Measurements from ENCODE around the gene SAG.

Gene SAG

DNA sequence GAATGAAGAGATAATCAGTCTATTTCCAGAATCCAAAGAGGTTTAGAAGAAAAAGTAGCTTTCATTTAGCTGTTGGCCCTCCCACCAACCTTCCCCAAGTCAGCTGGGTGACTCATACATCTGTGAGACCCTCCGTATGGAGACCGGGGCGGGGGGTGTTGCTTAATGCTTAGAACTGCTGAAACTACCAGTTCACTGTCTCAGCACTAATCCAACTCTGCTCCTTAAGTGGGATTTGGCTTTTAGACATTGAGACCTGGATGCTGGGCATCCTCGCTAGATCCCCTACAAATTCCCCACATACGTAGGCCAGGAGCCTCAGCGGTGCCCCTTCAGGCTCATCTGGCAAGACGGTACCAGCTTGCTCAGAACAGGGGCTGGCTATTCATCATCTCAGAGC, at the start of gene SAG:
TSS of gene SAG (plus strand) at position 252 of the 400 bp plus-strand sequence. CDS start 1,374 bp downstream, outside the sequence.
- no peak for DNase-seq (ENCODE audit: low read depth)

DNA sequence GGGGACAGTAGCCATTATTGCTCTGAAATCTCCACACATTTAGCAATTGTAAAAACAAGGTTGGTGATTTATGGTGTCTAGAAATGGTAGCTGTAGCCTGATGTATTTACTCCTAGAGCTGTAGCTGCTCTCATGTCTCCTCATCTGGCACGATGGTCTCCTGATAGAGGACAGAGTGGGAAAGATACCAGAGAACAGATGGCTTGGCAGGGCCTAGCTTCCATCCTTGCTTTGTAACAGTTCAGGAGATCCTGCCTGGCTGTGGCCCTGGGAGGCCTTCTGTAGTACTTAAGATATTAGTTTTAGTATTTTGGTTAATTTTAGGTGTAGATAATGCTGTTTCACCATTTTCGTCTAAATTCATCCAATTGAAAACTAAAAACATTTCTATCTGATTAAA, 49.4 kb upstream of the SAG start:
- no peak for DNase-seq (ENCODE audit: low read depth)

DNA sequence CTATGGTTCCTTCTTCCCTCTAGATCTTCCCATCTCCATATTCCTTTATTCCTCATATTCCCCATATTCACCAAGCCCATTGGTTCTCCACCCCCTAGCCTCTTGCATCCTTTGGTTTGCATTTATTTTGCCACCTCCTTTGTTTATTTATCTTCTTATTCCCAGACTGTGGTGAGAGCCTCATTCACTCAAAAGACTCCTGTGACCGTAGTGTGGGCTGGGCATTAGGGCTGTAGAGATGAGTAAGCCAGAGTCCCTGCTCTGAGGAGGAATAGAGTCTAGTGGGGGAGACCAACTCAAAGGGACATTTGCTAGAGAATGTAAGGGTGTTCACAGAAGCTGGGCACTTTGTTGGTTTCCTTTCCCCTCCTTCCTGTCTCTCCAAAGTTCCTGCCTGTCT, 47.9 kb upstream of the SAG start:
- no peak for DNase-seq (ENCODE audit: low read depth)

DNA sequence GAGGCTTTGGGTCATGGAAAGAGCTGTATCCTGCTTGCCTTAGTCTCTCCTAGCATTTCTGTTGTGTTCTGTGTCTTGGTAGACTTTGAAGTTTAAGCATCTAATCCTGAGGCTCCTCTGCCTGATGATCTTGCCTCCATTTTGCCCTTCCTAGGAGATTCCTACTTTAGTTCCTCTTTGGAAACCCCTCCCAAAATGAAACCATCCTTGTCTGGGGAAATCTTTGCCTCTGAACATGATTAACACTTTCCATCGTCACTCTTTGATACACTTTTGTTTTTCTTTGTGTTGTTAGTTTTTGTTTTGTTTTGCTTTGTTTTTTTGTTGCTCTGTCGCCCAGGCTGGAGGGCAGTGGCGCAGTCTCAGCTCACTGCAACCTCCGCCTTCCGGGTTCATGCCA, 47.0 kb upstream of the SAG start:
- DNase-seq (ENCODE audit: low read depth) = no peak

DNA sequence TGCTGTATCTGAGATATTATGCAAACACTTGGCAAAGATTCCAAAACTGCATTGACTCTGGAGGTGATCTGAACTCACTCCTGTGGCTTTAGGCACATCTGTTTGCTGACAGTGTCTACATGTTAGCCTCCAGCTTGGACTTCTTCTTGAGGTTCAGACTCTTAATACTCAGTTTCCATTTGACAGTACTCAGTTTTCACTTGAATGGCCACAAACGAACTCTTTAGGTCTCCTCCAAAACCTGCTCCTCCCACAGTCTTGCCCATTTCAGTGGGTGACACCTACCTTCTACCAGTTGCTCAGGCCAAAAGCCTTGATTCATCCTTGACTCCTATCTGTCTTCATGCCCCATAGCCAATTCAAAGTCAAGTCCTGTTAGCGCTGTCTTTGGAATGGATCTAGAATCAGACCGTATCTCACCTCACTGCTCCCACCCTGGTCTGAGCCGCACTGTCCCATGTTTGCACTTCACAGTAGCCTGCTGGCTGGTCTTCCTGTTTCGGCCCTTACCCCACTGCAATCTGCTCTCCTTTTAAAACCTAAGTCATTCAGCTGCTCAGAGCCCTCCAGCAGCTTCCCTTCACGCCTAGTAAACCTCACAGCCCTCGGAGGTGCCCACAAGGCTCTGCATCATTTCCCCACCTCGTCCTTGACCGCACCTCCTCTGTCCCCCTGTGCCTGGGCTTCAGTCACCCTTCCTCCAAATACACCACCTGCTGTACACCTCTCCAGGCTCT, 45.6 kb upstream of the SAG start:
- no peak for DNase-seq (ENCODE audit: low read depth)

DNA sequence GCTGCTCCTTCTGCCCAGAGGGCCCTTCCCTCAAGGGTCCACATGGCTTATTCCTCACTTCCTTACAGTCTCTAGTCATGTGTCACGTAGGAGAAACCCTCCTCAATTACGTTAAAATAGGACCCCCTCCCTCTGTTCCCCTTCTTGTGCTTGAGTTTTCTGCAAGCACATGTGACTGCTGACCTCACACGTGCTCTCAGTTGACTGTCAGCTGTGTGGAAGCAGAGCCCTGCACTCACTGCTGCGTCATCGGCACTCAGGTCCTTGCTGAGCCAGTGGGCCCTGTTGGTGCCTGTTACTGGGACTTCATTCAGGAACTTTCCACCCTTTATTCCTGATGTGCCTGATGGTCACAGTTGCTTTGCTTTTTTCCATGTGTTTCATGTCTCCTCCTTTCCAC, 45.1 kb upstream of the SAG start:
- DNase-seq (ENCODE audit: low read depth) = no peak

DNA sequence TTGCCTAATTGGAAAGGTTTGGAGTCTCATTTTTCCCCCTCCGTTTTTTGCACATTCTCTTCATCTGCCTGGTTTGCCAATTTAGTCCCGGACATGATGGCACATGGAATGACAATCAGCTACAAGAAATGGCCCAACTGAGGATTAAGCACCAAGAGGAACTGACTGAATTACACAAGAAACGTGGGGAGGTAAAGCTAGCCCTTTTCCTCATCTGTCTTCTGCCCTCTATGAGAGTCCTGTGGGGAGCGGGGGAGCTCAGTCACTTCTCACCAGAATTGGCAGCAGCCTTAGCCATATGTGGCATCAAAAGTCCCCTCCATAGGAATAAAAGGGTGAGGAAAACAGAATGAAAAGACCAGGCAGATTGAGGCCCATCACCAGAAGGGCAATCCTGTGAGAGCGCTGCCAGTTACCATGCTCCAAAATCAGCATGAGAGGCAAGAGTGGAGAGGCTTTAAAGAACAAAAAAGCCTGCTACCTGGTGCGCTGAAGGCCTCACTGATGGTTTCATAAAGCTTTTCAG, 44.5 kb upstream of the SAG start:
- DNase-seq (ENCODE audit: low read depth) = no peak

DNA sequence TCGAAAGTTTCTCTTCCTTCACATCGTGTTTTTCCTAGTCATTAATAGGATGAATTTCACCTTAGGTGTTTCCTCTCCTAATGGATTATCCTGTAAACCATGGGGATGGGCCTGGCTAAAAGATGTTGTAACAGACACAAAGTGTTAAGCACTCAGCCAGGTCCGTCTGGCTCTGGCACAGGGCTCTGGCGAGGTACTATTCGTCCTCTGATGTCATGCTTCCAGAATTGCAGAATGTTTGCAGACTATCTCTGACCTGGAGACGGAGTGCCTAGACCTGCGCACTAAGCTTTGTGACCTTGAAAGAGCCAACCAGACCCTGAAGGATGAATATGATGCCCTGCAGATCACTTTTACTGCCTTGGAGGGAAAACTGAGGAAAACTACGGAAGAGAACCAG, 42.9 kb upstream of the SAG start:
- no peak for DNase-seq (ENCODE audit: low read depth)

DNA sequence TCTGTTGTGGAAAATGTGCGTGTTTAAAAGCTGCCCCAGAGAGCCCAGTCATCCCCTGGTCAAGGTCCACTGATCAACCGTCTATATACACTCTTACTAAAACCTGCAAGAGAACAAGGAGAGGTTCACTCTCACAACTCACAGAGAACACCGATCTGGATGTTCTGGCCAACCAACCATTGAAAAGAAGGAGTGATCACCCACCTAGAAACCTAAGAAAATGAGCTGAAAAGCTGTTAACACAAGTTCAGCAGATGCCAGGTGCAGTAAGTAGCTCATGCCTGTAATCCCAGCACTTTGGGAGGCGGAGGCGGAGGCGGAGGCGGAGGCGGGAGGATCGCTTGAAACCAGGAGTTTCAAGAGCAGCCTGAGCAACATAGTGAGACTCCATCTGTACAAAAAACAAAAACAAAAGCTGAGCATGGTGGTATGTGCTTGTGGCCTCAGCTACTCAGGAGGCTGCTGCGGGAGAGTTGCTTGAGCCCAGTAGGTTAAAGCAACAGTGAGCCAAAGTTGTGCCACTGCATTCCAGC, 41.7 kb upstream of the SAG start:
- DNase-seq (ENCODE audit: low read depth) = no peak

DNA sequence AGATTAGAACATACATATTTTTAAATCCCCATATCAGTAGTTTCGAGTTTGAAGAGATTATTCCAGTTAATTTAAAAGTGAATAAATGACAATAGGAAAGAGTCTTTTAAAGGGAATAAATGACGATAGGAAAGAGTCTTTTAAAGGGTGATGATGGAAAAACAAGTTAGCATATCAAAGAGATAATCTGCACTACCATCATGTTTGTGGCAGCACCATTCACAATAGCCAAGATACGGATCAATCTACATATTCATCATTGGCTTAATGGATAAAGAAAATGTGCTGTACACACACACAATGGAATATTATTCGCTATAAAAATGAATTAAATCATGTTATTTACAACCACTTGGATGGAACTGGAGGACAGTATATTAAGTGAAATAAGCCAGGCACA, 41.1 kb upstream of the SAG start:
- no peak for DNase-seq (ENCODE audit: low read depth)

DNA sequence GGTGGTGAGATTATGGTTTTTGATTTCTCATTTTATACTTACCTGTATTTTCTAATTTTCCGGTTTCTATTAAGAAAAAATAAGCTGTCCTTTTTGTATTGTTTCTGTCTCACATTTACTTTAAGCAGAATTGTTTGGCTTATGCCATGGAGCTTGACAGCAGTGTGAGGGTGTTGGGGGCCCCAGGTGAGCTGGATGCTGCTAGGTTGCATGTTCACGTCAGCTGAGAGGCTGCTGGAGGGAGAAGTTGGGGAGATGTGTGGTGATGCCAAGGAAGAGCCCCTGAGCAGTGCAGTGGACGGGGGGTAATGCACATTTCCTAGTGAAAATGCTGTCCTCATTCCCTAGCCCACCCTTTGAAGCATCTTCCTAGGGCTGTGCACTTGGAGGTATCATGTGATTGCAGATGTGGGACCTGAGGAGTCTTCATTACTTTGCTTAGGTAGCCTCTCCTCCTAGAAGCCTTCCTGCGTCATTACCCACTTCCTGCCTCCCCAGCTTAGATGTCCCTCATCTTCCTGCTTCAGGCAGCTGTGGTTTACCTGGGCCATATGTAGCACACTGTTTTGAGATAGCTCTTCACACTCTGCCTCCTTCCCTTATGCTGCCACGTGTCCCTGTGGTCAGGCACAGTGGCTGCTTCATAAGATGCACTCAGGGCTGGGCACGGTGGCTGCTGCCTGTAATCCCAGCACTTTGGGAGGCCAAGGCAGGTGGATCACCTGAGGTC, 39.9 kb upstream of the SAG start:
- DNase-seq (ENCODE audit: low read depth) = no peak

DNA sequence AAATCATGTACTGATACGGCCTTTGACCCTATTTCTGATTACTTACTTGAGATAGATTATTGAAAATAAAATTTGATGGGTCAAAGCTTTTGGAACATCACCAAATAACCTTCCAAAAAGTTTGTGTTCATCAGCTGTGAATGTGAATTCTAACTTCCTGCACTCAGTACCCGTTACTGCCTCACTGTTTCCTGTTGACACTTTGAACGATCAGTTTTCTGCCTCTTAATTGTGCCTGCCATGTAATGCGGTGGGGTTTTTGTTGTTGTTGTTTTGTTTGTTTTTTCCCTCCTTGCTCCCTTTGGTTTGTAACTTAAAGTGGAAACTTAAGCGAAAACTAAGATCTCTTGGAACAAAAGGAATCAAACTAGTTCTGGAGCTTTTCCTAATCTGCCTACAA, 37.2 kb upstream of the SAG start:
- no peak for DNase-seq (ENCODE audit: low read depth)

DNA sequence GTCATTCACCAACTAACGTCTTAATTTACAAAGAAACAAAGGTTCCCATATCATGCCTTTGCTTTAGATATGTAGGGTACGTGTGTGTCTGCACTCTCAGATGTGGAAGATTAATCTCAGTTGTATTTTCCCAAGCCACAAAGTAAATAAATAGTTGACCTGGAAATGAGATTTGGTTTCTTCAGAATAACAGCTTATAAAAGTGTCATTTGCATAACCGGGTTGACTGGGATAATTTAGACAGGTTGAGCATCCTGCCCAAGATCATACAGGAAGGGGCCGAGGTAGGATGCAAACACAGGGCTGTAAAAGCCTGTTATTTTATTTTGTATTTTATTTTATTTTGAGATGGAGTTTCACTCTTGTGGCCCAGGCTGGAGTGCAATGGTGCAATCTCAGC, 36.7 kb upstream of the SAG start:
- no peak for DNase-seq (ENCODE audit: low read depth)

DNA sequence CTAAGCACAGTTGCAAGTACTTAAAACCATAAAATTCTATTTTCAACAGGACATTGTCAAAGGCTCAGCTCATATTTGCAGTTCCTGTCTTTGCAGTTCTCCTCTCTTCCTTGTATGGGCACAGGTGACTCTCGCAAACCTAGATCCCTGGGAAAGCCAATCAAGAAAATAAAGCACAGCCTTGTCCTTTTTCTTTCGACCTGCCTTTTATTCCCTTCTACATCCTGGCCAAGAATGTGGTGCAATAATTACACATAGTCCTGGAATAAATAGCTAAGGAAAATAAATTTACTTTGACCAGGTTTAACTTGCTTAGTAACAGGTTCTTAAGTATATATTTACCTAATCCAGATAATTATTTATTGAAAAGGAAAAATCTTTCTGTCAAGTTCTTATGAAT, 35.9 kb upstream of the SAG start:
- no peak for DNase-seq (ENCODE audit: low read depth)

DNA sequence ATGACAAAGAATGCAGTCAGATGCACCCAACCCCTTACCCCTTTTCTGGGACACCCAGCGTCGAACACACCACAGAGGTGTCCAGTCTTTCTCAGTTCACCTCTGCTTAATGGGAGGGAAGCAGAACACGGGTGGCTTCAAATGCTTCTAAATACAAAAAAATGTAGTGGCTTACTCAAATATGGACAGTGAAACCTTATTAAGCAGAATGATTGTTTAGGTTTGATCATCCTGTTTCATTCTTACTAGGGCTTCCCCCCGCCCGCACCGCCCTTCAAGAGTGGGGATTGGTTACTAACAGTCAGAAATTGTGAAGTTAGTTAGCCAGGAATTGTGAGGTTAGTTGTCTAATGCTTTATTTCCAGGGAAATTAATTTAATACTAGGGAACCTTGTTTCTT, 34.5 kb upstream of the SAG start:
- DNase-seq (ENCODE audit: low read depth) = no peak

DNA sequence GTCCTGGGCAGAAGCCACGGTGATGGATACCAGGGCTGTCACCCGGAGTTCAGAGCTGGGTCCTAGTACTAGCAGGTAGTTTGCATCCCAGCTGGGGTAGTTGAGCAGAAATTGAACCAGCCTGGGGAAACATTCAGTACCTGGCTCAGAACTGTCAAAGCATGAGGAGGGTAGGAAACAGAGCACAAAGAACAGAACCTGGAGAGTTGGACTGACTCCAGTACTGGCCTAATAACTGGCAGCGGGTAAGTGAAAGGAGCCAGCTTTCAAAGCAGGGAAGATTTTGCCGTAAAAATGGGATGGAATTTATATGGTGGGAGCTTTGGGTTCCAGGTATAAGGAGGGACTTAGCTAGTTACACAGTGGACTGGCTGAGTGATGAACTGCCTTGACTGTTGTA, 32.4 kb upstream of the SAG start:
- no peak for DNase-seq (ENCODE audit: low read depth)

DNA sequence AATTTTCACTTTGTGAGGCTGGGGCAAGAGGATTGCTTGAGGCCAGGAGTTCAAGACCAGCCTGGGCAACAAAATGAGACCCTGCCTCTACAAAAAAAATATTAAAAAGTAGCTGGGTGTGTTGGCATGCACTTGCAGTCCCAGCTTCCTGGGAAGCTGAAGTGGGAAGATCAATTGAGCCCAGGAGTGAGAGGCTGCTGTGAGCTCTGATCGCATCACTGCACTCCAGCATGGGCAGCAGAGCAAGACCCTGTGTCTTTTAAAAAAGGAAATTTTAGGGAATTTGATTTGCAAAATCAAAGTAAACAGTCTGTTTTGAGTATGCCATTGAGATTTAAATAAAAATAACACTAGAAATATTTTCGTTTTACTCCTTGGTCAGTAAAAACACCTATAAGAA, 28.7 kb upstream of the SAG start:
- DNase-seq (ENCODE audit: low read depth) = no peak

DNA sequence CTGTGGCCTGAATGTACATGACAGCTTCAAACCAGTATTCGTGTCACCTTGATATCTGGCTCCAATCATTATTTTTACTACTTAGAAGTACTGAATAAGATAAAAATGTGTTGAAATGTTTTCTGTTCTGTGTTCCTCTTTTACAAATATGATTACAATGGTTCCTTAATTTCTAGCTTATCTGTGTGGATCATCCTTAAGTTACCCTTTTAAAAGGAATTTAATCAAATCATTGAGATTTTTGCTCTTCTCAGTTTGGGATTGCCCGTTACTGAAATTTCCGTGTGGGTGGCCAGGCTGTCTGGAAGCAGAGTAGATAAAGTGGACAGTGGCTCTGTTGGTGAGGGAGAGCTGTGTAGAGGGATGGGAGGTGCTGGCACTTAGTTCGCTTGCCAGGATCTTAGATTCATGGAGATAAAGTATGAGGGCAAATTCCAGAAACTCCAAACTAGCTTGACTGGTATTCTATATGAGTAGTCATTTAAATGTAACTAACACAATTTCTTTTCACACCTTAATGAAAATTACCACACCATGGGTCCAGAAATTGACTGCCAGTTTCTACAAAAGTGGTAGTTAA, 27.4 kb upstream of the SAG start:
- DNase-seq (ENCODE audit: low read depth) = no peak

DNA sequence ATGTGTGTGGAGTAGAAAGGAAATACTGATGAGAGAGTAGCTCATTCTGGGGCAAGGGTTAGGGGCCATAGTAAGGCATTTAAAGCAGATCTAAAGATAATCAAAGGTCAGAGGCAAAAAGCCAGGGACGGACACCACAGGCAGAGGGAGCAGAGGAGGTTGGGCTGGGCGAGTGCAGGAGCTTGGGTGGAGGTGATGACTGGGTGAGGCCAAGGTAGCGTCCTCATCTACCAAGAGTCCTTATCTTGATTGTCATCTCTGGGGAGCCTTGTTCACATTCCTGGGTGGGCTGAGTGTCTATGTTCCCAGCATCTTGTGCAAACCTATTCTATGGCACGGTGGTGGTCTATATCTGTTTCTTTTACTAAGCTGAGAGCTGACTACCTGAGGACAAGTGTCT, 26.1 kb upstream of the SAG start:
- no peak for DNase-seq (ENCODE audit: low read depth)

DNA sequence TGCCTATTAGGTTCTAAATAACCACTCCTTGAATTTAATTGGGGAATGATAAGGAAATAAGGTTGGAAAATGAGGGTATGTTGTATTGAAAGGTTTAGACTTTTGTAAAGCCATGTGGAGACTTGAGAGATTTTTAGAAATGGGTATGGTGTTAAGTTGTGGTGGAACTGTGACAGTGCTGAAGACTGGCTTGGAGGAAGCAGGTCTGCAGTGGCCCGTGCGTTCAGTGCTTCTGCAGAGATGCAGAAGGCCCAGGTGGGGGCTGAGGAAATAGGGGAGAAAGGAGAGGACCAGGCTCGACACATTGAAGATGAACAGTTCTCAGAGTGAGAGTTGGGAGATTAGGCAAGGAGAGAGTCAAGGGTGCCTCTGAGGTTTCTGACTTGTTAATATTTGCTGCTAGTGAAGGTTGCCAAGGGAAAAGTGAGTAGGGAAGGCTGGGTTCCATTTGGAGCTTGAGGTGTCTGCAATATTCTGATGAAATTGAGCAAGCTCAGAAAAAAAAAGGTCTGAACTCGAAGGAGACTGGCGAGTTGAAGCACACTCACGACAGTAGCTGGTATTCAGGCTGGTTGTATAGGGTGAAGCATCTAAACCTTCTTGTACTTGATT, 25.5 kb upstream of the SAG start:
- DNase-seq (ENCODE audit: low read depth) = no peak

DNA sequence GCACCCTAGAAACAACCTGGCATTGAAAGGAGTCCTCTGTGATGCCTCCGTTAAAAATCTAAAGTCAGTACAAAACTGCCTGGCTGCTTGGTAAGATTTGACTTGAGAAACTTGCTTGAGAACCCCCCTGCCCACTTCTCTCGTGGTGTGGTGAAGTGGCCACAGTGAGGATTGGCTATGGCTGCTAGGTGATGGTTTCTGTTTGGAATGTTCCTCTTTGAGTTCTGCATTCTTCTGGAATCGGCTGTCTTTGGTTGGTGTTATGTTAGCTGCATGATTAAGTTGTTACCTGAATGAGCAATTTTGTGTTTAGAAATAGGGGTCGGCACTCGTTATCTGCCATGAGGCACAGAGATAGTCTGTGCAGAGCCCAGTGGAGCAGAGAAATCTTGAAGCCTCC, 21.7 kb upstream of the SAG start:
- peak; percentile 5 for DNase-seq (ENCODE audit: low read depth)

DNA sequence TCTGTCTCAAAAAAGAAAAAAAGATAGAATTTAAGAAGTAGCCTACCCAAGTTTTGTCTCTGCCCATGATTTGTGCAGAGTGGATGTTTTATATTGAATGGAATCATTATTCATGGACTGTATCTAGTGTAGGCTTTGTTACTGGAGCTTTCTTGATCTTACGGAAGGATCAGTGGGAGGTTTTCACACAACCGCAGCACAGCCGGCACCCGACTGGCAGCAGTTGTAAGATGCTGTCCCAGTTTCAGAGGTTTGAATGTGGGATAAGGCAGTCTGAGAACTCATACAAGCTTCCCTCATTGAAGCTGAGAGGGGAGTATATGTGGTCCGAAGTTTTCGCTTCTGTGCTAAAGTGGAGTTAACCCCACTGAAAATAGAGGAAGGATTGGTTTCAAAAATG, 19.7 kb upstream of the SAG start:
- no peak for DNase-seq (ENCODE audit: low read depth)

DNA sequence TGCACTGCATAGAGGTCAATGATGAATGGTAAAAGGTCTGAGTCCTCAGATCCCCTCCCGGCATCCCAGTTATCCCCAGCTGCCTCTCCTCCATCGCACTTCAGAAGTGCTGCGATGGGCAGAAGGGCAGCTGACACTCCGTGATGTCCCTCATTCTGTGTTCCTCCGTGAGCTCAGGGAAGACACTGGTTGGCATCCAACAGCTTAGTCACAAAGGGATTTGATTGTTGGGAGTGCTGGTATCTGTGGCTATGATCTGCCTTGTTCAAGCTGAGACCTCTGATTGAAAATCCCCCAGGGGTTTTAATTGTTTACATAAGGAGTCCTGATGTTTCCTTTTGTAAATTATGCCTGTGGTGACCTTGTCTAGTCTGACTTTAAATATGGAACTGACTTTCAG, 19.0 kb upstream of the SAG start:
- DNase-seq (ENCODE audit: low read depth) = no peak

Measured in GM04503 (cell line).